B cell (primary cell): ENCODE measurements around the gene OPN1MW3.

Source experiments
- CTCF ChIP-seq: fragments of 200-600 bp; IDR thresholded peaks from one replicate; pipeline ENCODE4 v1.8.0; 2022; ENCODE audit warnings: antibody characterized with exemption, mild to moderate bottlenecking
- EZH2 ChIP-seq: IDR thresholded peaks from 2 replicates; pipeline ENCODE4 v1.6.1; 2012; ENCODE audit warnings: borderline replicate concordance, low read depth, mild to moderate bottlenecking, moderate library complexity, low read length; ENCODE audit not compliant: insufficient read depth, poor library complexity, severe bottlenecking

GRCh38 chrX:154310616-154311536 lies 53.5 kb downstream of the OPN1MW3 start:
- no peak for TF ChIP-seq CTCF
- TF ChIP-seq EZH2 = no peak
